HepG2 (cell line): ENCODE data around the gene ELAC1. TPM values are rescaled to one million over a fixed set of nuclear protein-coding genes. Genes with fewer than 3 reads are reported as not detected.
A peak's percentile ranks its signal among the peaks of the same experiment; 100 is the strongest.

ENCODE experiments used
- ATAC-seq: fragments of 200-7000 bp; cut with Tn5 transposase; 3 replicates; pipeline ENCODE4 v1.9.1; 2020; ENCODE audit warnings: mild to moderate bottlenecking, moderate library complexity
- BruUV-seq: library from RNA; stranded (reverse); fragments of 400-500 nt; replicated peaks from 2 replicates; lab custom pipeline; 2021; lab: Mats Ljungman, UMichigan
- CTCF ChIA-PET: fragments of 300-600 bp; formaldehyde crosslinking; extraction: SDS; loops from one replicate; lab custom pipeline; 2021; ENCODE audit warnings: low total read pairs, inconsistent platforms, low intra/inter-chr PET ratio; lab: Yijun Ruan, JAX
- POLR2A ChIA-PET: fragments of 350-600 bp; sonication (Branson Sonifier 250); formaldehyde crosslinking; loops from one replicate; lab custom pipeline; 2020; ENCODE audit warnings: antibody characterized with exemption, inconsistent platforms; lab: Yijun Ruan, JAX
- DNase-seq: peaks from one replicate; pipeline ENCODE4 v3.0.0-alpha.2; 2015; ENCODE audit warnings: low spot score
- FAIRE-seq: peaks from 3 replicates; lab custom pipeline; 2011; peaks lifted over from hg19 to GRCh38; lab: Jason Lieb, UNC
- H2AFZ ChIP-seq: one replicate; pipeline ENCODE4 v1.6.1; 2011; ENCODE audit warnings: low read length, inconsistent platforms
- H3K27ac ChIP-seq: fragments of 300-600 bp; 3 replicates; pipeline ENCODE4 v1.8.0; 2011; ENCODE audit warnings: mixed run types, mild to moderate bottlenecking, mixed read lengths, low read length, inconsistent platforms; ENCODE audit not compliant: insufficient read depth; ENCODE audit errors: extremely low read length
- H3K27me3 ChIP-seq, 2 experiments: fragments of 200-600 bp in 1 of 2; 2 replicates in 1 of 2; 3 replicates in 1 of 2; pipeline versions ENCODE4 v1.6.0 to v1.8.0; 2011; ENCODE audit warnings: low read length in 2 of 2, mild to moderate bottlenecking in 2 of 2, moderate library complexity in 2 of 2, inconsistent platforms in 1 of 2; ENCODE audit not compliant: insufficient read depth in 2 of 2, control insufficient read depth in 1 of 2
- H3K36me3 ChIP-seq, 2 experiments: fragments of 200-600 bp in 1 of 2; replicated peaks in 1 of 2; 2 replicates in 1 of 2; 3 replicates in 1 of 2; pipeline versions ENCODE4 v1.5.1 to v1.8.0; 2011; ENCODE audit warnings: low read length in 2 of 2, inconsistent platforms in 1 of 2; ENCODE audit not compliant: insufficient read depth in 2 of 2, control insufficient read depth in 1 of 2
- H3K4me1 ChIP-seq: 2 replicates; pipeline ENCODE4 v1.5.1; 2012; ENCODE audit warnings: low read length, inconsistent platforms; ENCODE audit not compliant: insufficient read depth
- H3K4me2 ChIP-seq: 2 replicates; pipeline ENCODE4 v1.6.0; 2011; ENCODE audit warnings: low read depth, low read length, inconsistent platforms
- H3K4me3 ChIP-seq, 3 experiments: fragments of 200-600 bp in 1 of 3; sonication (generic), shearing (Covaris generic) in 1 of 3; replicated peaks in 1 of 3; 2 replicates each; pipeline ENCODE4 v1.5.1; 2011 to 2016; ENCODE audit warnings: low read length in 3 of 3, inconsistent platforms in 2 of 3, low read depth in 2 of 3, mild to moderate bottlenecking in 2 of 3, control low read depth in 1 of 3, mixed read lengths in 1 of 3; ENCODE audit not compliant: insufficient read depth in 1 of 3
- H3K79me2 ChIP-seq: one replicate; pipeline ENCODE4 v1.6.1; 2011; ENCODE audit warnings: low read length, inconsistent platforms; ENCODE audit not compliant: insufficient read depth
- H3K9ac ChIP-seq: 2 replicates; pipeline ENCODE4 v1.6.0; 2011; ENCODE audit warnings: mild to moderate bottlenecking, low read depth, low read length, inconsistent platforms; ENCODE audit not compliant: insufficient read depth
- H3K9me3 ChIP-seq: 2 replicates; pipeline ENCODE4 v1.5.1; 2012; ENCODE audit warnings: mild to moderate bottlenecking, low read length
- H4K20me1 ChIP-seq: 2 replicates; pipeline ENCODE4 v1.6.0; 2011; ENCODE audit warnings: inconsistent platforms, mild to moderate bottlenecking, low read length, moderate library complexity; ENCODE audit not compliant: insufficient read depth
- MAFF ChIP-seq: IDR thresholded peaks from 2 replicates; pipeline ENCODE4 v1.6.1; 2011; ENCODE audit warnings: low read depth, low read length, improper control_type of control experiment
- MAFK ChIP-seq, 2 experiments: IDR thresholded peaks in 1 of 2; conservative IDR thresholded peaks in 1 of 2; 2 replicates each; pipeline ENCODE4 v1.6.1; 2011; ENCODE audit warnings: improper control_type of control experiment in 2 of 2, low read length in 2 of 2
- ZNF484 ChIP-seq: sonication (generic); formaldehyde crosslinking; IDR thresholded peaks from 2 replicates; pipeline ENCODE4 v1.5.1; 2020; ENCODE audit warnings: mild to moderate bottlenecking, low read depth, missing genetic modification reagents, borderline replicate concordance
- ZNF678 ChIP-seq: sonication (generic); formaldehyde crosslinking; IDR thresholded peaks from 2 replicates; pipeline ENCODE4 v1.4.0; 2020; ENCODE audit warnings: mild to moderate bottlenecking, missing genetic modification reagents
- WGBS: methylation state at CpG from one replicate; pipeline ENCODE4 v1.1.6; 2017; ENCODE audit warnings: low lambda C conversion rate; 5-methylcytosine and 5-hydroxymethylcytosine counted together
- in situ Hi-C: cut with HindIII; loops from 2 replicates; pipeline ENCODE4 v1.10.0; 2017; ENCODE audit warnings: low pct_unique_long_range_greater_than_20kb; ENCODE audit not compliant: extremely low pct_ligation_motif_present
- intact Hi-C: fragments of 100-400 bp; cut with micrococcal nuclease; formaldehyde crosslinking; loops from one replicate; pipeline ENCODE4 v1.10.0; 2022; ENCODE audit not compliant: unreplicated experiment
- polyA plus RNA-seq, 8 experiments: library from polyadenylated mRNA; depleted of rRNA in 3 of 8; stranded (reverse) in 7 of 8; unstranded in 1 of 8; fragments of >200 nt; fragmentation: Illumina TruSeq in 4 of 8; extraction: Trizol in 4 of 8; gene quantifications; 2 replicates each; pipeline versions ENCODE4 v1.2.1 to v1.2.3, GENCODE V29; 2011 to 2016; ENCODE audit warnings: low read depth in 4 of 8, missing spikeins in 1 of 8, mixed read lengths in 1 of 8; ENCODE audit not compliant: insufficient read depth in 1 of 8
- total RNA-seq, 5 experiments: library from RNA; depleted of rRNA; stranded (reverse); fragments of >200 nt; fragmentation: Illumina TruSeq; extraction: Trizol; gene quantifications; 2 replicates each; pipeline ENCODE4 v1.2.3, GENCODE V29; 2016; ENCODE audit warnings: low read depth in 1 of 5
- TF ChIP-seq, protein P1 (sequence below): sonication (generic); formaldehyde crosslinking; IDR thresholded peaks from 2 replicates; pipeline ENCODE4 v1.4.0; 2020; ENCODE audit warnings: missing genetic modification reagents, low read depth, mild to moderate bottlenecking, borderline replicate concordance
- TF ChIP-seq, protein P2 (sequence below): sonication (generic); formaldehyde crosslinking; IDR thresholded peaks from 2 replicates; pipeline ENCODE4 v1.8.1; 2023; ENCODE audit warnings: missing genetic modification reagents, mild to moderate bottlenecking, borderline replicate concordance
- TF ChIP-seq, protein P3 (sequence below): IDR thresholded peaks from 2 replicates; pipeline ENCODE4 v1.6.1; 2016; ENCODE audit warnings: control low read depth

The ELAC1 gene
- total and polyA plus RNA-seq, 2 of the 13 experiments (the other 11 are each of a cell fraction or from before 2014, with no cell fraction given): 1.9 to 3.6 TPM

DNA sequence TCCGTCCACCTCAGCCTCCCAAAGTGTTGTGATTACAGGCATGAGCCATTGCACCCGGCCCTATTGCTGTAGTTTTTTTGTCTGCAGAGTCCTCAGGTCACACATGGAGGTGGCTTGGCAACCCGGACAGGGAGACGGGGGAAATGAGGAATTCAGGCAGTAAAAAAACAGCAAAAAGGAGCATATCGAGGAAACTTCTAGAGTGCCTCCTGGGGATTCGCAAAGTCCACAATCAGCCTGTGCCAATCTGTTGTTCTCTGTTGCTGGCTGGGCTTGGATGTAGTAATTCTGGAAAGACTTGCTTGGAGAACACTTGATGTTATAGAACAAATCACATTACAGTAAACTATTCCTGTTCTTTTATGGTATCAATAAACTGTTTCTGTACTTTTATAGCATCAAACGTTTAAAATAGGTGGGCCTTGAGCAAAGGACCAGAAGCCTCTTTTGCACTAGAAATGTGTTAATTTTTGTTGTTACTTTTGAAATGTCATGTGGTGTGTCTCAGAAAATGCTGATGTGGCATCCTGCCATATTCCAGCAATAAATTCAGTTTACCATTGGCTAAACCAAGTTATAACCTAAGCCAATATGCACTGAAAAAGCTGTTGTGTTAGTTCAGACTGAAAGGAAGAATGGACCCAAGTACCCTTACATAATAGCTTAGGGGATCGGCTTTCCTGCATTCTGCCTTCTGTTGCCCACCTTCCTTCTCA lies 14.4 kb downstream of the ELAC1 start:
- CTCF ChIA-PET: no interaction called here
- BruUV-seq: no TSS peak
- POLR2A ChIA-PET: no interaction called here
- no peak overlapping the region for H3K9ac ChIP-seq
- no peaks in the 10 kb centered on the region for H3K79me2 ChIP-seq
- peaks cover 3% of the 10 kb centered on the region for H3K9me3 ChIP-seq
- no peaks in the 10 kb centered on the region for H4K20me1 ChIP-seq
- no peak overlapping the region for H3K4me3 ChIP-seq
- no peak for ATAC-seq
- H3K36me3 ChIP-seq: peaks cover 0 to 1% of the 10 kb centered on the region in 2 experiments; a peak in 1 of 5 replicates
- TF ChIP-seq, protein P1, sequence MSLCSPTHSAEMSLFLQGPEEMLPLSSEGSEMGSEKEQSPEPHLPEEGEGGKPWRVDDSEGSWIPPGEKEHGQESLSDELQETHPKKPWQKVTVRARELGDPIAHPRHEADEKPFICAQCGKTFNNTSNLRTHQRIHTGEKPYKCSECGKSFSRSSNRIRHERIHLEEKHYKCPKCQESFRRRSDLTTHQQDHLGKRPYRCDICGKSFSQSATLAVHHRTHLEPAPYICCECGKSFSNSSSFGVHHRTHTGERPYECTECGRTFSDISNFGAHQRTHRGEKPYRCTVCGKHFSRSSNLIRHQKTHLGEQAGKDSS: no peak
- peak; percentile 88 to 90 for TF ChIP-seq MAFK (conservative IDR thresholded peaks at IDR 0.05 in 1 of 2, IDR thresholded peaks at IDR 0.05 in 1 of 2; ENCODE audit: low read length in 2 of 2)
- TF ChIP-seq ZNF484 (CRISPR knock-in tag): no peak
- peak; percentile 82 for TF ChIP-seq MAFF
- DNase-seq: no peak
- in situ Hi-C loops: no loop called here
- no peak overlapping the region for H3K4me2 ChIP-seq
- no peaks in the 10 kb centered on the region for H3K4me1 ChIP-seq
- intact Hi-C loops: no loop called here
- H3K27ac ChIP-seq: no peak overlapping the region
- 97% methylated on average over 8 of the region's 8 CpGs for WGBS
- H2AFZ ChIP-seq: no peak overlapping the region
- no peaks in the 10 kb centered on the region for H3K27me3 ChIP-seq
- FAIRE-seq: no peak

DNA sequence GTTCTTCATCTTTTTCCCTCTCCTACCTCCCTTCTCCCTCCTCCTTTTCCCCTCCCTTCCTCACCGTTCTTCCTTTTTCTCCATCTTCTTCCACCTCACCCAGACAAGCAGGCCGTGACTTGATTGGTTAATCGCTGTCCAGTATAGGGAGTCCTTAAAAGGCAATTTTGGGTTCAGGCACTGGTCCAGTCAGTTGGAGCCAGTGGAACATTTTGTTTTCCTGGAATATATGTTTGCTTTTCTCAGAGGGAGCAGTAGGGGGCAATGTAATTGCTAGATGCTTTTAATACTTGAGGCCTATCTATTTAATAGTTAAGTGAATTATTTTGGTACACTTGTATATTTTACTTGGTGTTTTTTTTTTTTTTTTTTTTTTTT lies 15.0 kb downstream of the ELAC1 start:
- H3K27me3 ChIP-seq: no peaks in the 10 kb centered on the region
- DNase-seq (no peak), ATAC-seq (no peak), FAIRE-seq (no peak)
- CTCF ChIA-PET: no interaction called here
- H3K4me3 ChIP-seq: no peak overlapping the region
- H3K9ac ChIP-seq: no peak overlapping the region
- 82% methylated on average over 3 of the region's 3 CpGs for WGBS
- no peaks in the 10 kb centered on the region for H4K20me1 ChIP-seq
- no peaks in the 10 kb centered on the region for H3K9me3 ChIP-seq
- TF ChIP-seq, protein P2, sequence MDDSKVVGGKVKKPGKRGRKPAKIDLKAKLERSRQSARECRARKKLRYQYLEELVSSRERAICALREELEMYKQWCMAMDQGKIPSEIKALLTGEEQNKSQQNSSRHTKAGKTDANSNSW: no peak
- TF ChIP-seq, protein P3, sequence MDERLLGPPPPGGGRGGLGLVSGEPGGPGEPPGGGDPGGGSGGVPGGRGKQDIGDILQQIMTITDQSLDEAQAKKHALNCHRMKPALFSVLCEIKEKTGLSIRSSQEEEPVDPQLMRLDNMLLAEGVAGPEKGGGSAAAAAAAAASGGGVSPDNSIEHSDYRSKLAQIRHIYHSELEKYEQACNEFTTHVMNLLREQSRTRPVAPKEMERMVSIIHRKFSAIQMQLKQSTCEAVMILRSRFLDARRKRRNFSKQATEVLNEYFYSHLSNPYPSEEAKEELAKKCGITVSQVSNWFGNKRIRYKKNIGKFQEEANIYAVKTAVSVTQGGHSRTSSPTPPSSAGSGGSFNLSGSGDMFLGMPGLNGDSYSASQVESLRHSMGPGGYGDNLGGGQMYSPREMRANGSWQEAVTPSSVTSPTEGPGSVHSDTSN (CRISPR knock-in tag): no peak
- no peak for TF ChIP-seq ZNF678 (CRISPR knock-in tag)
- no peaks in the 10 kb centered on the region for H3K4me1 ChIP-seq
- POLR2A ChIA-PET: no interaction called here
- H2AFZ ChIP-seq: no peak overlapping the region
- H3K79me2 ChIP-seq: no peaks in the 10 kb centered on the region
- H3K4me2 ChIP-seq: no peak overlapping the region
- intact Hi-C loops (no loop called here), in situ Hi-C loops (no loop called here)
- peaks cover 0 to 1% of the 10 kb centered on the region in 2 experiments; a peak in 1 of 5 replicates for H3K36me3 ChIP-seq
- BruUV-seq: no TSS peak
- no peak overlapping the region for H3K27ac ChIP-seq
